CD8-positive, alpha-beta memory T cell (primary cell): ENCODE results near the gene IFI6. TPM values are rescaled to one million over a fixed set of nuclear protein-coding genes. Genes with fewer than 3 reads are reported as not detected.

ENCODE experiments used
- CTCF ChIA-PET: fragments of 350-600 bp; sonication (Branson Sonifier 250); formaldehyde crosslinking; loops from one replicate; lab custom pipeline; 2021; ENCODE audit warnings: antibody characterized with exemption; lab: Charles Lee
- POLR2A ChIA-PET: fragments of 350-600 bp; sonication (Branson Sonifier 250); formaldehyde crosslinking; loops from one replicate; lab custom pipeline; 2021; ENCODE audit warnings: antibody characterized with exemption; lab: Charles Lee
- DNase-seq, 5 donors: peaks; one replicate each; pipeline versions ENCODE4 v3.0.0 to v3.0.0-alpha.2; 2020 to 2022; ENCODE audit warnings: mixed read lengths in 1 of 5
- H3K27ac ChIP-seq: one replicate; pipeline ENCODE4 v1.7.0; 2013; ENCODE audit warnings: low read depth, mild to moderate bottlenecking, low read length, moderate library complexity
- H3K27me3 ChIP-seq: 2 replicates; pipeline ENCODE4 v1.7.0; 2013; ENCODE audit warnings: low read length, mild to moderate bottlenecking; ENCODE audit not compliant: insufficient read depth, poor library complexity, severe bottlenecking
- H3K36me3 ChIP-seq: 2 replicates; pipeline ENCODE4 v1.7.0; 2013; ENCODE audit warnings: mild to moderate bottlenecking, low read length, moderate library complexity; ENCODE audit not compliant: insufficient read depth
- H3K4me1 ChIP-seq: 2 replicates; pipeline ENCODE4 v1.7.0; 2013; ENCODE audit warnings: mild to moderate bottlenecking, low read length, moderate library complexity; ENCODE audit not compliant: insufficient read depth
- H3K4me3 ChIP-seq: 2 replicates; pipeline ENCODE4 v1.7.0; 2013; ENCODE audit warnings: mild to moderate bottlenecking, low read length
- H3K9me3 ChIP-seq: 2 replicates; pipeline ENCODE4 v1.7.0; 2013; ENCODE audit warnings: mild to moderate bottlenecking, low read length
- H3K27ac Mint-ChIP-seq, 8 donors: one replicate each; pipeline ENCODE4 v1.8.0; 2020 to 2021; ENCODE audit warnings: mixed read lengths in 8 of 8, mild to moderate bottlenecking in 6 of 8, inconsistent platforms in 3 of 8, moderate library complexity in 3 of 8
- H3K27me3 Mint-ChIP-seq, 2 donors: one replicate each; pipeline ENCODE4 v1.8.0; 2020 to 2021; ENCODE audit warnings: mixed read lengths in 2 of 2, mild to moderate bottlenecking in 1 of 2, moderate library complexity in 1 of 2
- H3K36me3 Mint-ChIP-seq, 3 donors: one replicate each; pipeline ENCODE4 v1.8.0; 2020 to 2021; ENCODE audit warnings: mixed read lengths in 3 of 3, inconsistent platforms in 1 of 3, mild to moderate bottlenecking in 1 of 3
- H3K4me1 Mint-ChIP-seq, 3 donors: one replicate each; pipeline ENCODE4 v1.8.0; 2020 to 2021; ENCODE audit warnings: mixed read lengths in 3 of 3, inconsistent platforms in 1 of 3, mild to moderate bottlenecking in 1 of 3
- H3K4me3 Mint-ChIP-seq, 7 donors: one replicate each; pipeline ENCODE4 v1.8.0; 2020 to 2021; ENCODE audit warnings: mixed read lengths in 7 of 7, mild to moderate bottlenecking in 6 of 7, moderate library complexity in 4 of 7, inconsistent platforms in 2 of 7
- H3K9me3 Mint-ChIP-seq, 5 donors: one replicate each; pipeline ENCODE4 v1.8.0; 2020 to 2022; ENCODE audit warnings: mixed read lengths in 5 of 5, mild to moderate bottlenecking in 3 of 5, moderate library complexity in 2 of 5, inconsistent platforms in 1 of 5
- polyA plus RNA-seq: library from polyadenylated mRNA; unstranded; fragments of 300-500 nt; fragmentation: Illumina TruSeq; gene quantifications from one replicate; pipeline ENCODE4 v1.2.3, GENCODE V29; 2021
- total RNA-seq, 2 experiments: library from RNA; stranded (reverse); gene quantifications; one replicate each; pipeline ENCODE4 v1.2.3, GENCODE V29; 2021

Gene IFI6
- total and polyA plus RNA-seq, 3 experiments from 2014 or later, result 10.7 to 161 (median 12.3) TPM

GRCh38 chr1:27617420-27617819 is 54.6 kb downstream of the IFI6 start:
- H3K27ac Mint-ChIP-seq, result peak overlapping the region; percentile 82 to 96 (median 90)
- H3K4me3 Mint-ChIP-seq, result peak overlapping the region in 6 of 7 donors; percentile 40 to 78 (median 56)
- Histone ChIP-seq H3K27ac (peak overlapping the region; percentile 17), H3K36me3 (no peaks in the 10 kb centered on the region), H3K4me3 (no peak overlapping the region), H3K4me1 (peaks cover 65% of the 10 kb centered on the region), H3K9me3 (no peaks in the 10 kb centered on the region), H3K27me3 (no peaks in the 10 kb centered on the region)
- H3K4me1 Mint-ChIP-seq, result peaks cover 54 to 71% (median 55%) of the 10 kb centered on the region in 3 donors
- ChIA-PET CTCF (interaction anchor here (1.3 to 6.6 kb wide), 5 partner anchors 8 to 61 kb away, joined by 5 to 45 read pairs (median 6); no protein-coding TSS in a partner anchor), POLR2A (interaction anchor here (1.4 kb wide), 1 partner anchor 55 kb away, joined by 3 read pairs; the partner anchor contains the start of gene IFI6)
- peaks cover 0 to 3% of the 10 kb centered on the region in 2 donors for H3K27me3 Mint-ChIP-seq
- H3K36me3 Mint-ChIP-seq, result peaks cover under 1 to 20% (median under 1%) of the 10 kb centered on the region in 3 donors
- DNase-seq, result no peak
- no peaks in the 10 kb centered on the region for H3K9me3 Mint-ChIP-seq

- peaks cover 0 to 3% of the 10 kb centered on the region in 2 donors for H3K27me3 Mint-ChIP-seq
- no peak for DNase-seq
- H3K36me3 Mint-ChIP-seq, result peaks cover 3 to 26% (median 3%) of the 10 kb centered on the region in 3 donors
- ChIA-PET POLR2A (no interaction called here), CTCF (interaction anchor here (0.9 to 6.6 kb wide), 4 partner anchors 9 to 53 kb away, joined by 3 to 45 read pairs (median 14); no protein-coding TSS in a partner anchor)
- peak overlapping the region in 1 of 7 donors; percentile 38 for H3K4me3 Mint-ChIP-seq
- Histone ChIP-seq H3K27ac (peak overlapping the region; percentile 13), H3K27me3 (no peaks in the 10 kb centered on the region), H3K9me3 (no peaks in the 10 kb centered on the region), H3K4me3 (no peak overlapping the region), H3K4me1 (peaks cover 65% of the 10 kb centered on the region), H3K36me3 (no peaks in the 10 kb centered on the region)
- H3K4me1 Mint-ChIP-seq, result peaks cover 50 to 76% (median 57%) of the 10 kb centered on the region in 3 donors
- H3K9me3 Mint-ChIP-seq, result no peaks in the 10 kb centered on the region
- H3K27ac Mint-ChIP-seq, result peak overlapping the region; percentile 73 to 97 (median 83)
Measured at GRCh38 chr1:27616441-27616840, 55.6 kb downstream of the IFI6 start.

Other genes starting within 250 kb of the IFI6 start
- gene WASF2, start 182.0 kb downstream of the IFI6 start, total RNA-seq, result 100 to 1,000 TPM; 120 to 128 TPM
- 64.1 TPM for gene WASF2, start 182.0 kb downstream of the IFI6 start, polyA plus RNA-seq
- 10 to 100 TPM; 11.5 TPM for gene AHDC1, start 68.0 kb downstream of the IFI6 start, total RNA-seq
- gene AHDC1, start 68.0 kb downstream of the IFI6 start, polyA plus RNA-seq, result 1.9 TPM
- 1 to 10 TPM; 1.6 to 1.8 TPM for gene FGR, start 37.0 kb downstream of the IFI6 start, total RNA-seq
- 49.6 TPM for gene FGR, start 37.0 kb downstream of the IFI6 start, polyA plus RNA-seq
- gene FAM76A, start 53.8 kb upstream of the IFI6 start, total RNA-seq, result 10 to 100 TPM; 13.2 to 13.7 TPM
- 9.2 TPM for gene FAM76A, start 53.8 kb upstream of the IFI6 start, polyA plus RNA-seq
- gene STX12, start 101.0 kb upstream of the IFI6 start, total RNA-seq, result 10 to 100 TPM; 21.3 to 23.4 TPM
- gene STX12, start 101.0 kb upstream of the IFI6 start, polyA plus RNA-seq, result 18.8 TPM
- gene PPP1R8, start 158.6 kb upstream of the IFI6 start, total RNA-seq, result 10 to 100 TPM; 66.3 to 70.0 TPM
- 37.5 TPM for gene PPP1R8, start 158.6 kb upstream of the IFI6 start, polyA plus RNA-seq
- 10 to 100 TPM; 12.4 to 15.6 TPM for gene THEMIS2, start 200.4 kb upstream of the IFI6 start, total RNA-seq
- gene THEMIS2, start 200.4 kb upstream of the IFI6 start, polyA plus RNA-seq, result 63.3 TPM
- gene RPA2, start 242.4 kb upstream of the IFI6 start, total RNA-seq, result 100 to 1,000 TPM; 115 to 118 TPM
- 203 TPM for gene RPA2, start 242.4 kb upstream of the IFI6 start, polyA plus RNA-seq